ENCODE data around the gene PROP1. TPM values are rescaled to one million over a fixed set of nuclear protein-coding genes. Genes with fewer than 3 reads are reported as not detected.
"Not testable (repeated sequence)": the region's sequence is repeated elsewhere in the genome, so short reads cannot be mapped to it uniquely, and the experiment has no call there.

Gene PROP1
- total RNA-seq, 1 donor from 2014 or later, result not detected

DNA sequence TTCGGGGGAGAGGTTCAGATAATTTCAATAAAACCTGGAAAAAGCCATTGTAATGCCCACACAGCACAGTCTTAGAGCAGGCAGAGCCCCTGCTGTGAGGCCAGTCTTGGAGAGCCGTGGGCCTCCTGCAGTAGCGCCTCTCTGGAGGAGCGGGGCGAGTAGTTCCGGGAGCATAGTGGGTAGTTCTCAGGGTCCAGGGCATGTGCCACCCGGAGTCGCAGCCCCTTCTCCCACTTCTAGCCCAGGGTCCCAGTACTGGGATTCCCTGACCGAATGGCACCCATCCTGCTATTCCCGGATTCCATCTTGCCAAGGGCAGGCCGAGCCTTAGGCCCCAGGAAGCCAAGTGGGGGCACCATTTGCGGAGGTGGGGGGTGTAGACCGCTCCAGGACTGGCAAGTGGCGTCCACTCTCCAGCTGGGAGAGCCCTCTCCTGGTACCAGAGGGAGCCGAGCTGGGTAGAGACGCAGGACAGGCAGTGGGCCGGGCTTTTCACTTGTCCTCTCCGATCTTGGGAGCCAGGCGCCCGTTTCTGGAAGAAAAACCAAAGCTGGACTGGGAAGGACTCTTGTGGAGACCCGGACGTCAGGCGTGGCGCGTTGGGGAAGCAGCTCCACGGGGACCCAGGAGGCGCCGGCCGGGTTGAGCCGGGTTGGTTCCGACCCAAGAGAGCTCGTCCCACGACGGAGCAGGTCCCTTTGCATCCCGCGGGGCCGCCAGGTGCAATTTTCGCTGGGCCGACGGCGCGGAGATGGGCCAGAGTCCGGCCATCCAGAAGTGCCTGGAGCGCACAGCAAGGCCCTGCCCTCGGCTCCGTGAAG is 12.1 kb downstream of the PROP1 start:
- DNase-seq (ENCODE audit: low spot score), result no peak
- peak; percentile 29 for ATAC-seq

DNA sequence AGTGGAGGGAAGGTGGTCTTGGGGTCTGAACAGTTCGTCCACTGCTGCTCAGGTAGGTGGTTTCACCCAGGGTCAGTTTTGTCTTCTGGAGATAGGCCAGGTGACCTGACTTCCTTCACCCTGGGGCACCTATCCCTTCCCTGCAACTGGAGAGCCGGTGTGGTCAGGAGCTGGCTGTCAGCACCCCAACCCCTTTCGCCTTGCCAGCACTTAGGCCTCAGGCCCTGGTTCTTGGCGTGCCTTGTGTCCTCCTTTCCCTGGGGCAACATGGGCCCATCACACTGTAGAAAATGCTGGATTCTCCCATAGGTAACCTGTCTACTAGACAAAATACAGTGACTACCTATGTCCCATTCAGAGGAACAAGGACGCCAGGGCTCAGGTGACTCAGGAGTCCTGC is 13.1 kb downstream of the PROP1 start:
- DNase-seq (ENCODE audit: low spot score) (no peak), ATAC-seq (no peak)

DNA sequence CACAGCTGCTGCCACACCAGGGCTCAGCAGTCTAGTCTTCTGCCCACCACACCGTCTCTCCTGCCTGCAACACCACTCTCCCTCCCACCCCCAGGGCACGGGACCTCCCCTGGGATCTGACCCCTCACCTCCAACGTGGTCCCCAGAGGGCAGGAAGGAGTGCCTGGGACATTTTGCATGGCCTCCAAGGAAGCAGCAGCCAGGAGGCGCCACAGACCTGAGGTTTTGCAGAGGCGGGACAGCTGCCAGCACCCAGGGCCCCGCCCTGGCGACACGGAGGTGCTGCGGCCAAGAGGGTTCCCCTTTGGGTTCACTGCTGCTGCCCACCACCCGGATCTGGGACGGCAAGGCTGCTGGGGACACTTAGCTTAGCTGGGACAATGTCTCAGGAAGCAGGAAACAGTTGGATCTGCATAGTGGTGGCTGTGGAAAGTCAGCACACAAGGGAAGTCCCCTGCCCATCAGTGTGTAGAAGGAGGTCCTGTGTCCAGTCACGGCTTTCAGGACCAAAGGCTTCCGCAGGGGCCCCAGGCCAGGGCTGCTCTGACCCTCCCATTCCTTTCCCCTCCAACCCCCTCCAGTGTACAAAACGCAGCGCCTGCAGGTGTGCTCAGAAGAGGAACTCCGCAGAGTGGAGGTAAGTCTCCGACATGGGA is 13.8 kb downstream of the PROP1 start:
- DNase-seq (ENCODE audit: low spot score) (no peak), ATAC-seq (peak; percentile 24)

DNA sequence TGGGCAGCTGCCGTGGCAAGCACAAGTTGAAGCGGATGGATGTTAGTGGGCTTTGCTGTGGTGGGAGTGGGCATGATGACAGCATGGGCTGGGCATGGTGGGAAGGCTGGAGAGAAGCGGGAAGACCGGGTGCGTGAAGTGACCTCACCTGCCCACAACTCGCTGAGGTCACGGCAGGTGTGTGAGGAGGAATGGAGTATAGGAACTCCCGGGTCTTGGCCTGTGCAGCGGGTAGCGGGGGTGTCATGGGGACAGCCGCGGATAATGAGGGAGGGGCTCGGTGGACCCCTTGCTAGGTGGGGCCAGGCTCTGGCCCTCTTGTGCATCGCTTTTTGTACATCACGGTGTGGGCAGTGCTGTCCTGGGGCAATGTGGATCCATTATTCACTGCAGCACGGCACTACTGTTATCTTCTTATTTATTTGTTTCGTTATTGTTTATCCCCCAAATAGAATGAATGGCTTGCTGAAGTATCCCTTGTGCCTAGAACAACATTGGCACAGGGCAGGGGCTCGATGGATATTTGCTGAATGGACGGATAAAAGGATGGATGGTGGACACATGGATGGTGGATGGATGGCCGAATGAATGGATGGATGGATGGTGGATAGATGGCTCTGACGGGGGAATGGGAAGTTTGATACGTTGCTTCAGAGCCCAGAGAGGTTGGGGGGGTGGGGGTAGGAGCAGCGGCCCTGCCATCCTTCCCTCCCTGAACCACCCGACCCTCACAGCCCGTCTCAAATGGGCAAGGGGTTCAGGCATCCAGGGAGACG is 14.6 kb downstream of the PROP1 start:
- DNase-seq (ENCODE audit: low spot score) (no peak), ATAC-seq (no peak)

DNA sequence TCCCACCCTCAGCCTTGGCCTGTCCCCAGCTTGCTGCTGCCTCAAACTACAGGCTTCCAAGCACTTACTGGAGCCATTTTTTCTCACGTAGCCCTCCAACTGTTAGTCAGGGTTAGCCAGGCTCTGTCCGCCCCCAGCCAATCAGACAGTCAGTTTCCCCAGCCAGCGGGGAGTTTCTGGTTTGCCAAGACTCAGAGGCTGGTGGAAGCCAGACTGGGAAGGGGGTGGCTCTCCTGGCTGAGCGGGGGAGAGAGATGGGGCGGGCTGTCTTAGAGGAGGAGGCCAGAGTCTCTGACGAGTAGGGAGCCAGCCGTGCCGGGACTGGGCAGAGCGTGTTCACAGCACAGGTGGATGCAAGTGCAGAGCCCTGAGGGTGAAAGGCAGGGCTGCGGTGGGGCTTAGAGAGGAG is 15.3 kb downstream of the PROP1 start:
- ATAC-seq (no peak), DNase-seq (ENCODE audit: low spot score) (no peak)

- ATAC-seq, result not testable (repeated sequence)
Measured at GRCh38 chr5:177977600-177977999, 18.4 kb downstream of the PROP1 start.

GRCh38 chr5:177973066-177973635 is 22.9 kb downstream of the PROP1 start:
- ATAC-seq, result no peak
- no peak for DNase-seq (ENCODE audit: low spot score)

More at GRCh38 chr5:177977600-177977999, 18.4 kb downstream of the PROP1 start:
- DNase-seq (ENCODE audit: low spot score), result not testable (repeated sequence)

GRCh38 chr5:177972613-177973012 is 23.4 kb downstream of the PROP1 start:
- no peak for ATAC-seq
- DNase-seq (ENCODE audit: low spot score), result no peak

DNA sequence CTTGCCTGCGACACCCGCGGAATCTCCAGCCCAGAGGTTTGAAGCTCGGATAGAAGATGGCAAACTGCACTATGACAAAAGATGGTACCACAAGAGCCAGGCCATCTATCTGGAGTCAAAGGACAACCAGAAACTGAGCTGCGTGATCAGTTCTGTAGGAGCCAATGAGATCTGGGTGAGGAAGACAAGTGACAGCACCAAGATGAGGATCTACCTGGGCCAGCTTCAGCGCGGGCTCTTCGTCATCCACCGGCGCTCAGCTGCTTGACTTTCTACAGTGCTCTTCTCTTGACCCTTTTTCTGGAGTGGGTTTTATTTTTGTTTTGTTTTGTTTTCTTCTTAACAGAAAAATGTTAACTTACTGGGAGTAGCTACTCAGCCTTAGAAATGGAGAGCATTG is 24.0 kb downstream of the PROP1 start:
- ATAC-seq; DNase-seq (ENCODE audit: low spot score): not testable (repeated sequence)

DNA sequence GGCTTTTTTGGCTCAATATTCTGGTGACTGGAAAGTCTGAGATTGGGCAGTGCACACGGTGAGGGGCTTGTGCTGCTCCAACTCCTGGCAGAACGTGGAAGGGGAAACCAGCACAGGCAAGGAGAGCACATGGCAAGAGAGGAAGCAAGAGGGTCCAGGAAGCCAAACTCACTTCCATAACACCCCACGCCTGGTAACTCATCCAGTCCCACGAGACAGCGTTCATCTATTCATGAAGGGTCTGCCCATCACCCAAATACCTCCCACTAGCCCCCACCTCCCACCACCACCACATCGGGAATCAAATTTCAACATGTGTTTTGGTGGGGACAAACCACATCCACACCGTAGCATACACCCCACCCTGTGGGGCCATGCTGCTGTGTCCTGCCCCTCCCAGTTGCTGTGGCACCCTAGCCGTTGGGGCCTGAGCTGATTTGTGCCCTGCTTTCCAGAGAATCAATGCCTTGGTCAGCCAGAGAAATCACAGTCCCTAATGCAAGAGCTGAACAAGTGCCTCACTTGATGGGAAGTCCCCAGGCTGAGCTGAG is 27.3 kb downstream of the PROP1 start:
- ATAC-seq (no peak), DNase-seq (ENCODE audit: low spot score) (no peak)

DNA sequence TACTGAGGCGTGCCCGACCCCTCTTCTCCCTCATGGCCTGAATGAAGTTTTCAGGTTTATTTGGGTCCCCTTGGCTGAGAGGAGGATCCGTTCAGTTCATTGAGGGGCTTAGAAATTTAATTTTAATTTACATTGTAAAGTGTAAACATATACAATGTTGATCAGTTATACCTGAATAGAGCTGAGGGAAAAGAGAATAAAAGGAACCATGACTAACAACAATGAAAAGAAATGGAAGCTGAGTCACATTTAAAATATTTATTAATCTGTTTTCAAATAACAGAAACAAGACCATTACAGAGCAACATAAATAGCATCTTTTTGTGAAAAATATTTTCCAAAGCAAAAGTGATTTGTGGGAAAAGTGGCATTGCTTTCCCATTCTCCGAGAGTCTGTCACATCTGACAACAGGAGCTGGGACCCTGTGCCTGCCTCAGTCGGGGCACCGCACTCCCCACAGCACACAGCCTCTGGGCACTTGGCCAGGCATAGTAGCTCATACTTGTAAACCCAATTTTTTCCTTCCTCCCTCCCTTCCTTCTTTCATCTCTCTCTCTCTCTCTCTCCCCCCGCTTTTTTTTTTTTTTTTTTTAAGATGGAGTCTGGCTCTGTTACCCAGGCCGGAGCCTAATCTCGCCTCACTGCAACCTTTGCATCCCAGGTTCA is 28.7 kb downstream of the PROP1 start:
- DNase-seq (ENCODE audit: low spot score) (no peak), ATAC-seq (no peak)

GRCh38 chr5:177966839-177967166 is 29.2 kb downstream of the PROP1 start:
- no peak for ATAC-seq
- DNase-seq (ENCODE audit: low spot score), result no peak

DNA sequence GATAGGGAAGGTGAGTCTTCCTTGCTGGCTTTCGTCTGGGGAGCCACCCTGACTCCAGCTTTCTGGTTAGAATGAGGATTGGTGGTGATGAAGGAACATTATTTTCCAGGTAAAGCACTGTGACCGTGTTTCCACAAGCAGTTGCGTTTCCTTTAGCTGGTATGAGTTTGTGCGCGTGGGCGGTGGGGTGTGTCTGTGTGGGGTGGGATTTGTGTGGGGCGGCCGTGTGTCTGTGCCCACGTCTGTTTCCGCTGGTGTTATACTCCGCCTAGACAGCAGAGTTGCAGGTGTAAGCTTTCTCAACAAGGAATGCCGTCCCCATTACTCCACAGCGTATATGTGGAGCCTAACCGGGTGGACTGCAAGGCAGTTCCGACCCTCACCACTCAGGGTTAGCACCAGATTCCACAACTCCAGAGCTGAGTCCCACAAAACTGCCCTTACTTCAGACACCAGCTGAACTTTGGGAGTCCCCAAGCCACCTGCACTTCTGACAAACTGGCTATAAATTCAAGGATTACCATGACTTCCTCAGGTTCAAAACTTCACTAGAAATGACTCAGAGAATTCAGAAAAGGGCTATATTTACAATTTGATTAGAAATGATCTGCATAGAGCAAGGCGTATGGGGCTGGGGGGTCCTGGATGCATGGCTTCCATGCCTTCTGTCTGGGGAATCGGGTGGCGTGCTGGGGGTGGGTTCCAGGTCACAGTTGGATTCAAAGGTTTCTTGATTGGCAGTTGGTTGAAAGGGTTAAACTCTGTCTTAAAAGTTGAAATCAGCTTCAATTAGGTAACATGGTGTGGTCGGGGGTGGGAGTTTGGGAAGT is 29.8 kb downstream of the PROP1 start:
- ATAC-seq (no peak), DNase-seq (ENCODE audit: low spot score) (no peak)

DNA sequence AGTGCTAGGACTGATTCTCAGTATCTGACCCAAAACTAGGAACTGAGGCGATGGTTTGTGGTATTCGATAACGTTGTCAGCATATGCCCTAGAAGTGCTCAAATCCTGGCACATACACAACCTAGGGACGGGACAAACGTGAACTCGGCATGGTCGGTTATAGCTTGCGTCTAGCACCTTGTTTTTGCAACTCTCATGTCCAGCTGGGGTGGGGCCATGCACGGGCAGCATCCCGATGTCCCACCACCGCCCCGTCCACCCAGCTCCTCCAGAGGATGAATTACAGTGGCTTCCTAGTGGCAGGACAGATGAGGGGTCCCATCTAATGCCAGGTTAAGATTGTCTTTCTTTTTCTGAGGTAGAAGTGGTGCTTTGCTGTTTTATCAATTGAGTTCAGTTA is 31.6 kb downstream of the PROP1 start:
- no peak for DNase-seq (ENCODE audit: low spot score)

GRCh38 chr5:177963966-177964365 is 32.1 kb downstream of the PROP1 start:
- DNase-seq (ENCODE audit: low spot score) (no peak), ATAC-seq (no peak)

More for the DNA sequence above, 31.6 kb downstream of the PROP1 start:
- ATAC-seq, result no peak

DNA sequence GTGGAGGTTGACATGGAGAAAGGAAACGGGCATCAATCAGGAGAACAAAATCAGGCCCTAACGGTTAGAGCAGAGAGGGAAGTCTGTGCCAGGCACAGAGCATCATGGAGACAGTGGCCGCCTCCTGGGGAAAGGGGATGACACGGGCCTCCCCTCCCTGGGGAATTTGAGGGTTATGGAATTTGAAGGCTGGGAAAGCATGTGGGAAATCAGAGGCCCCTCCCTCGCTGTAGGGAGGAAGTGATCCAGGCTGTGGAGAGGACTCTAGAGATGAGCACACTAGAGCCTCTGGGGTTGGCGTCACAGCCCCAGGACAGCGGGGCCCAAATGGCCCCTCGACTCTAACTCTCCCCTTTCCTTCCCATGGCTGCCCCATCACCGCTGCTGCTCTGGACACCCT is 36.7 kb downstream of the PROP1 start:
- DNase-seq (ENCODE audit: low spot score), result no peak
- ATAC-seq, result no peak

GRCh38 chr5:177958696-177959095 is 37.3 kb downstream of the PROP1 start:
- ATAC-seq (peak; percentile 95), DNase-seq (ENCODE audit: low spot score) (peak; percentile 80)

DNA sequence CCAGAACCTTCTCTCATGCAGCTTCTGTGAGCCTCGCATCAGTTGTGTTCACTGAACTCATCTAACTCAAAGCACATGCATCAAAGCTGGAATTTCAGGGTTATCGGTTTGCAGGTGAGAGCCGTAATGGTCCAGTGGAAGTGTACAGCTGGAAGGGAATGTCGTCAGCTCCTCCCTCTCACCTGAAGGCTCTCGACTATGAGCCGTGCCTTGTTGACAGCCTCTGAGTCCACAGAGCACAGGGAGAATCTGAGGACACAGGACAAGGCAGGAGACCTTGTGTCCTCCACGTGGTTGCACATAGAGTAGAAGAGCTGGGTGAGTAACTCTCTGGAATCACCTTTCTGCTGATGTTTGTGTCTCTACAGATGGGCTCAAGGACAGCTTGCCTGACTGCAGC is 38.8 kb downstream of the PROP1 start:
- no peak for ATAC-seq

DNA sequence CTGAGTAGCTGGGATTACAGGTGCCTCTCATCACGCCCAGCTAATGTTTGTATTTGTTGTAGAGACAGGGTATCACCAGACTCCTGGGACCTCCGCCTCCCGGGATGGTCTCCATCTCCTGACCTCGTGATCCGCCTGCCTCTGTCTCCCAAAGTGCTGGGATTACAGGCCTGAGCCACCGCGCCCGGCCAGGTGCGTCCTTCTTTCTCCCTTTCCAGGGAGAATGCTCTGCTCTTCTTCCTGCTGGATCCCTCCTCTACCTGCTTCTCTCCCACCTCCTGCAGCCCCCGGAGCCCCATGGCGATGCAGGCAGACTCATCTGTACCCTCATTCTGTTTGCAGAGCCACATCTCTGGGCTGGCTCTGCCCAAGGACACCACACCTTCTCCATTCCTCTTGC is 42.9 kb downstream of the PROP1 start:
- not testable (repeated sequence) for DNase-seq (ENCODE audit: low spot score); ATAC-seq

More for the DNA sequence above, 38.8 kb downstream of the PROP1 start:
- no peak for DNase-seq (ENCODE audit: low spot score)

Data from left lobe of liver (tissue), 2 donors.